HEK293 (cell line): ENCODE results near the gene TIAM2.

Experiments used
- HIC1 ChIP-seq: fragments of 450-650 bp; formaldehyde crosslinking; IDR thresholded peaks from 2 replicates; pipeline ENCODE4 v1.5.1; 2016; ENCODE audit warnings: missing biosample characterization, missing genetic modification characterization
- KLF1 ChIP-seq: fragments of 450-650 bp; formaldehyde crosslinking; IDR thresholded peaks from 2 replicates; pipeline ENCODE4 v1.5.1; 2016; ENCODE audit warnings: missing biosample characterization, missing genetic modification characterization
- ZFP3 ChIP-seq: fragments of 450-650 bp; formaldehyde crosslinking; IDR thresholded peaks from 2 replicates; pipeline ENCODE4 v1.5.1; 2016; ENCODE audit warnings: low read depth, missing biosample characterization, missing genetic modification characterization
- ZNF529 ChIP-seq: fragments of 450-650 bp; formaldehyde crosslinking; IDR thresholded peaks from 2 replicates; pipeline ENCODE4 v1.5.1; 2017; ENCODE audit warnings: missing genetic modification characterization, missing biosample characterization; ENCODE audit not compliant: insufficient replicate concordance
- ZNF530 ChIP-seq: fragments of 450-650 bp; formaldehyde crosslinking; IDR thresholded peaks from 2 replicates; pipeline ENCODE4 v1.5.1; 2016; ENCODE audit warnings: low read depth, missing biosample characterization, missing genetic modification characterization
- ZXDB ChIP-seq: fragments of 450-650 bp; formaldehyde crosslinking; IDR thresholded peaks from 2 replicates; pipeline ENCODE4 v1.5.1; 2016; ENCODE audit warnings: missing biosample characterization, missing genetic modification characterization
- TF ChIP-seq, protein P1 (sequence below): fragments of 450-650 bp; formaldehyde crosslinking; IDR thresholded peaks from 2 replicates; pipeline ENCODE4; 2016; ENCODE audit warnings: missing biosample characterization, missing genetic modification characterization
- TF ChIP-seq, protein P2 (sequence below): fragments of 450-650 bp; formaldehyde crosslinking; IDR thresholded peaks from 2 replicates; pipeline ENCODE4 v1.5.1; 2016; ENCODE audit warnings: missing biosample characterization, missing genetic modification characterization

DNA sequence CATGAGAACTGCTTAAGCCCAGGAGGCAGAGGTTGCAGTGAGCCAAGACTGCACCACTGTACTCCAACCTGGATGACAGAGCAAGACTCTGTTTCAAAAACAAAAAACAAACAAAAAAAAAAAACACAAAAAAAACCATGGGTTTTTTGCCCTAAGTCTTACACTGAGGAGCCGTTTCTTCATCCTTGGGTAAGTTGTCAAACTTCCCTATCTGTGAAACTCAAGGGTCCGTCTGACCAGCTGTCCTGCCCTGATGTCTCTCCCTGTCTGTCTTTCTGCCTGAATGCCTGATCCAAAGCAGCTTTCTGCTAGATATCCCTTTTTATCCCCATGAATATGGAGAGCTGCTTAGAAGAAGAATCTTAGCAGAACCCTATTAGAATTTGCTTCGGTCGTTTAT is 227.4 kb downstream of the TIAM2 start:
- TF ChIP-seq KLF1 (no peak), HIC1 (tag by site-specific recombination) (no peak), ZNF529 (tag by site-specific recombination) (no peak), ZFP3 (no peak), ZNF530 (tag by site-specific recombination) (no peak), ZXDB (tag by site-specific recombination) (no peak)
- TF ChIP-seq, protein P1, sequence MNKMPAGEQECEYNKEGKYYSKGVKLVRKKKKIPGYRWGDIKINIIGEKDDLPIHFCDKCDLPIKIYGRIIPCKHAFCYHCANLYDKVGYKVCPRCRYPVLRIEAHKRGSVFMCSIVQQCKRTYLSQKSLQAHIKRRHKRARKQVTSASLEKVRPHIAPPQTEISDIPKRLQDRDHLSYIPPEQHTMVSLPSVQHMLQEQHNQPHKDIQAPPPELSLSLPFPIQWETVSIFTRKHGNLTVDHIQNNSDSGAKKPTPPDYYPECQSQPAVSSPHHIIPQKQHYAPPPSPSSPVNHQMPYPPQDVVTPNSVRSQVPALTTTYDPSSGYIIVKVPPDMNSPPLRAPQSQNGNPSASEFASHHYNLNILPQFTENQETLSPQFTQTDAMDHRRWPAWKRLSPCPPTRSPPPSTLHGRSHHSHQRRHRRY (tag by site-specific recombination): no peak
- TF ChIP-seq, protein P2, sequence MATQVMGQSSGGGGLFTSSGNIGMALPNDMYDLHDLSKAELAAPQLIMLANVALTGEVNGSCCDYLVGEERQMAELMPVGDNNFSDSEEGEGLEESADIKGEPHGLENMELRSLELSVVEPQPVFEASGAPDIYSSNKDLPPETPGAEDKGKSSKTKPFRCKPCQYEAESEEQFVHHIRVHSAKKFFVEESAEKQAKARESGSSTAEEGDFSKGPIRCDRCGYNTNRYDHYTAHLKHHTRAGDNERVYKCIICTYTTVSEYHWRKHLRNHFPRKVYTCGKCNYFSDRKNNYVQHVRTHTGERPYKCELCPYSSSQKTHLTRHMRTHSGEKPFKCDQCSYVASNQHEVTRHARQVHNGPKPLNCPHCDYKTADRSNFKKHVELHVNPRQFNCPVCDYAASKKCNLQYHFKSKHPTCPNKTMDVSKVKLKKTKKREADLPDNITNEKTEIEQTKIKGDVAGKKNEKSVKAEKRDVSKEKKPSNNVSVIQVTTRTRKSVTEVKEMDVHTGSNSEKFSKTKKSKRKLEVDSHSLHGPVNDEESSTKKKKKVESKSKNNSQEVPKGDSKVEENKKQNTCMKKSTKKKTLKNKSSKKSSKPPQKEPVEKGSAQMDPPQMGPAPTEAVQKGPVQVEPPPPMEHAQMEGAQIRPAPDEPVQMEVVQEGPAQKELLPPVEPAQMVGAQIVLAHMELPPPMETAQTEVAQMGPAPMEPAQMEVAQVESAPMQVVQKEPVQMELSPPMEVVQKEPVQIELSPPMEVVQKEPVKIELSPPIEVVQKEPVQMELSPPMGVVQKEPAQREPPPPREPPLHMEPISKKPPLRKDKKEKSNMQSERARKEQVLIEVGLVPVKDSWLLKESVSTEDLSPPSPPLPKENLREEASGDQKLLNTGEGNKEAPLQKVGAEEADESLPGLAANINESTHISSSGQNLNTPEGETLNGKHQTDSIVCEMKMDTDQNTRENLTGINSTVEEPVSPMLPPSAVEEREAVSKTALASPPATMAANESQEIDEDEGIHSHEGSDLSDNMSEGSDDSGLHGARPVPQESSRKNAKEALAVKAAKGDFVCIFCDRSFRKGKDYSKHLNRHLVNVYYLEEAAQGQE (tag by site-specific recombination): no peak
